Calu3 (cell line): ENCODE results near the gene WWOX. TPM values are rescaled to one million over a fixed set of nuclear protein-coding genes. Genes with fewer than 3 reads are reported as not detected.

Experiments used
- BruUV-seq: library from RNA; stranded (reverse); fragments of 400-500 nt; replicated peaks from 2 replicates; lab custom pipeline; 2021; lab: Mats Ljungman, UMichigan
- CTCF ChIA-PET: fragments of 300-600 bp; sonication (Branson Sonifier 250); formaldehyde crosslinking; loops from one replicate; lab custom pipeline; 2022; ENCODE audit warnings: antibody characterized with exemption; lab: Charles Lee
- DNase-seq: peaks from one replicate; pipeline ENCODE4 v3.0.0; 2022
- H3K27ac Mint-ChIP-seq: one replicate; pipeline ENCODE4 v1.8.0; 2022; ENCODE audit warnings: mixed read lengths; ENCODE audit not compliant: unreplicated experiment
- H3K27me3 Mint-ChIP-seq: one replicate; pipeline ENCODE4 v1.8.0; 2022; ENCODE audit warnings: mixed read lengths; ENCODE audit not compliant: unreplicated experiment
- H3K36me3 Mint-ChIP-seq: one replicate; pipeline ENCODE4 v1.8.0; 2022; ENCODE audit warnings: mild to moderate bottlenecking, moderate library complexity, mixed read lengths; ENCODE audit not compliant: insufficient read depth, unreplicated experiment
- H3K4me1 Mint-ChIP-seq: one replicate; pipeline ENCODE4 v1.8.0; 2022; ENCODE audit warnings: mild to moderate bottlenecking, low read depth, mixed read lengths; ENCODE audit not compliant: unreplicated experiment
- H3K4me3 Mint-ChIP-seq: one replicate; pipeline ENCODE4 v1.8.0; 2022; ENCODE audit warnings: mild to moderate bottlenecking, low read depth, moderate library complexity, mixed read lengths; ENCODE audit not compliant: unreplicated experiment
- H3K9me3 Mint-ChIP-seq: one replicate; pipeline ENCODE4 v1.8.0; 2022; ENCODE audit warnings: low read depth, mixed read lengths; ENCODE audit not compliant: unreplicated experiment
- intact Hi-C: fragments of 100-400 bp; cut with micrococcal nuclease; formaldehyde crosslinking; loops from one replicate; pipeline ENCODE4 v1.10.0; 2022; ENCODE audit not compliant: unreplicated experiment
- total RNA-seq: library from RNA; stranded (reverse); gene quantifications from 2 replicates; pipeline ENCODE4 v1.2.3, GENCODE V29; 2022
- TF ChIP-seq, protein P1 (sequence below): fragments of 200-600 bp; IDR thresholded peaks from one replicate; pipeline ENCODE4 v1.8.0; 2022; ENCODE audit warnings: antibody characterized with exemption; ENCODE audit not compliant: unreplicated experiment

The WWOX gene
- total RNA-seq, 1 experiment from 2014 or later = 33.5 TPM

DNA sequence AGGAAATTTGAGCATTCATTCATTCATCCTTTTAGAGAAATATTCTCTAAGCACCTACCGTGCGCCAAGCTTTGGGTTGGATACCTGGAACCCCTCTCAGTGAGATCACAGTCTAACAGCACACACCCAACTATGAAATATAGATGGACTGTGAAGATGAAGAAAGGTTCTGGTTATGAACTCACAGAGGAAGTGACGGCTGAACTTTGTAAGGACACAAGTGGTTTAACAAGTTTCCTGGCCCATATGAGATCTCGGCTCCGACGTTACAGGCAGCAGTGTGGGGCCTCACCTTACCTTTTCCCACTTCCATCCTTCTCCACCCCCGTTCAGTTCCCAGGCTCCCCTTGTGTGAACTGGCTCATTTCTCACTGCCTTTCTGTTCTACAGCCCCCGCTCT lies 1094.8 kb downstream of the WWOX start:
- TF ChIP-seq, protein P1, sequence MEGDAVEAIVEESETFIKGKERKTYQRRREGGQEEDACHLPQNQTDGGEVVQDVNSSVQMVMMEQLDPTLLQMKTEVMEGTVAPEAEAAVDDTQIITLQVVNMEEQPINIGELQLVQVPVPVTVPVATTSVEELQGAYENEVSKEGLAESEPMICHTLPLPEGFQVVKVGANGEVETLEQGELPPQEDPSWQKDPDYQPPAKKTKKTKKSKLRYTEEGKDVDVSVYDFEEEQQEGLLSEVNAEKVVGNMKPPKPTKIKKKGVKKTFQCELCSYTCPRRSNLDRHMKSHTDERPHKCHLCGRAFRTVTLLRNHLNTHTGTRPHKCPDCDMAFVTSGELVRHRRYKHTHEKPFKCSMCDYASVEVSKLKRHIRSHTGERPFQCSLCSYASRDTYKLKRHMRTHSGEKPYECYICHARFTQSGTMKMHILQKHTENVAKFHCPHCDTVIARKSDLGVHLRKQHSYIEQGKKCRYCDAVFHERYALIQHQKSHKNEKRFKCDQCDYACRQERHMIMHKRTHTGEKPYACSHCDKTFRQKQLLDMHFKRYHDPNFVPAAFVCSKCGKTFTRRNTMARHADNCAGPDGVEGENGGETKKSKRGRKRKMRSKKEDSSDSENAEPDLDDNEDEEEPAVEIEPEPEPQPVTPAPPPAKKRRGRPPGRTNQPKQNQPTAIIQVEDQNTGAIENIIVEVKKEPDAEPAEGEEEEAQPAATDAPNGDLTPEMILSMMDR = no peak
- H3K36me3 Mint-ChIP-seq = no peaks in the 10 kb centered on the region
- H3K27me3 Mint-ChIP-seq = peaks cover 12% of the 10 kb centered on the region
- no peak for DNase-seq
- H3K27ac Mint-ChIP-seq = peak overlapping the region; percentile 64
- BruUV-seq = no TSS peak
- CTCF ChIA-PET = interaction anchor here (1.8 kb wide), 1 partner anchor 11 kb away, joined by 5 read pairs; no protein-coding TSS in a partner anchor
- H3K4me1 Mint-ChIP-seq = no peaks in the 10 kb centered on the region
- intact Hi-C loops = no loop called here
- H3K4me3 Mint-ChIP-seq = no peak overlapping the region
- no peaks in the 10 kb centered on the region for H3K9me3 Mint-ChIP-seq

DNA sequence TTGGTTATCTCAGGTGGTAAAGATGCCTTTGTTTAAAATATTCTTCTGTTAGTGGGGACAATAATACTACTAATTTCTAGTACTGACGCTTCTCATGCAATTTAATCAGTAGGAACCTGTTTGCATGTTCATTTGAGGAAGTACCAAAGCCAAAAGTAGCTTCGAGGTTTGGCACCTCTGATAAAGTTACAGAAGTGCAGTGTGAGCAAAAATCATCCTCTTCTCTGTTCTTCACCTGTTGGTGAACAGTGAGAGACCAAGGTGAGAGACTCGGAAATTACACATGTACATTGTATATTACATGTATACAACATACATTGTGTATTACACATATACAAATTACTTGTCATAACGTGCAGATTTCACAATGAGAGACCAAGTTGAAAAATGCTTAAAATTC lies 1096.5 kb downstream of the WWOX start:
- CTCF ChIA-PET = interaction anchor here (0.7 kb wide), 1 partner anchor 1162 kb away, joined by 3 read pairs; no protein-coding TSS in a partner anchor
- H3K4me1 Mint-ChIP-seq = no peaks in the 10 kb centered on the region
- H3K36me3 Mint-ChIP-seq = no peaks in the 10 kb centered on the region
- intact Hi-C loops = no loop called here
- DNase-seq = no peak
- peaks cover 12% of the 10 kb centered on the region for H3K27me3 Mint-ChIP-seq
- TF ChIP-seq, protein P1 = no peak
- no TSS peak for BruUV-seq
- no peaks in the 10 kb centered on the region for H3K9me3 Mint-ChIP-seq
- no peak overlapping the region for H3K27ac Mint-ChIP-seq
- H3K4me3 Mint-ChIP-seq = no peak overlapping the region

DNA sequence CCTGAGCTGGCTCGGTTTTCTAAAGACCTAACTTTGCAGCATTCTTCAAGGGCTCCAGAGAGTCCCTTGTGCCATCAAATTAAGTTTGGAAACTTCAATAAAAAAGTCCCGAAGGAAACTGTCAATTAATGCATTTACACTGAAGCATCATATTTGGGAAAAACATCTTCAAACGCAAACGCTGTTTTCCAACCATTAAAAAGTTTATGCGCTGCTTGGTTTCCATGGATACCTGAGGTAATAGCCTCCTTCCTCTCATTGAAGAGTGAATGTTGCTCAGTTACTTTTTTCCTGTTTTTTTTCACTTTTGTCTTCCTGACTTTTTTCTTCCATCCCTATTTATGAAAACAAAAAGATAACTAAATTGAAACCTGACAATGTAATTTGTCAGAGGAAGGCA lies 1102.0 kb downstream of the WWOX start:
- Mint-ChIP-seq H3K9me3 (no peaks in the 10 kb centered on the region), H3K4me1 (no peaks in the 10 kb centered on the region), H3K27me3 (no peaks in the 10 kb centered on the region), H3K36me3 (no peaks in the 10 kb centered on the region), H3K4me3 (no peak overlapping the region), H3K27ac (no peak overlapping the region)
- CTCF ChIA-PET = no interaction called here
- intact Hi-C loops = no loop called here
- BruUV-seq = no TSS peak
- DNase-seq = no peak
- TF ChIP-seq, protein P1 = no peak

DNA sequence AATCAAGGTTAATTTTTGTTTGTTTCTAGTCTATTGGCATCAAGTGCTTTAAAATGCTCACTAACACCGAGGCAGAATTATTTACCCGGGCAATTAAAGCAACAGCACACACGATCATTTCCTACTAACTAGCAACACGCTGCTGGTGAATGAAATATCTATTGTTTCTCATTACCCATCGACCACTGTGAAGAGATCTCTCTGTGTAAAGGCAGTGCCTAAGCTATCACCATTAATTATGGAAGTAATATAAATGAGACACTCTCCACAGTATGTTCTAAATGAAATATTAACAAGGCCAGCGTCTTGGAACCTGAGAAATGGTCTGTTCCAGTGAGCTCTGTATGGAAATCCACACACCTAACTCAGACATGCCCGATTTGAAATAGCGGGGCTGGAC lies 1103.5 kb downstream of the WWOX start:
- no peak overlapping the region for H3K27ac Mint-ChIP-seq
- DNase-seq = no peak
- no peaks in the 10 kb centered on the region for H3K4me1 Mint-ChIP-seq
- no TSS peak for BruUV-seq
- H3K36me3 Mint-ChIP-seq = no peaks in the 10 kb centered on the region
- intact Hi-C loops = no loop called here
- no peaks in the 10 kb centered on the region for H3K27me3 Mint-ChIP-seq
- no peaks in the 10 kb centered on the region for H3K9me3 Mint-ChIP-seq
- TF ChIP-seq, protein P1 = no peak
- CTCF ChIA-PET = no interaction called here
- H3K4me3 Mint-ChIP-seq = no peak overlapping the region
